Neuron (in vitro differentiated cells): ENCODE measurements around the gene BTF3.
"Not testable (repeated sequence)": the region's sequence is repeated elsewhere in the genome, so short reads cannot be mapped to it uniquely, and the experiment has no call there.

ENCODE experiments used
- H2AFZ ChIP-seq: one replicate; pipeline ENCODE4 v1.6.1; 2013; ENCODE audit warnings: low read depth, mild to moderate bottlenecking, inconsistent platforms, low read length, moderate library complexity
- H3K27me3 ChIP-seq: one replicate; pipeline ENCODE4 v1.6.1; 2013; ENCODE audit warnings: low read length; ENCODE audit not compliant: insufficient read depth
- H3K36me3 ChIP-seq: one replicate; pipeline ENCODE4 v1.6.1; 2013; ENCODE audit warnings: low read length; ENCODE audit not compliant: insufficient read depth
- H3K4me1 ChIP-seq: one replicate; pipeline ENCODE4 v1.6.1; 2013; ENCODE audit warnings: low read length; ENCODE audit not compliant: insufficient read depth
- H3K4me3 ChIP-seq: 2 replicates; pipeline ENCODE4 v1.5.1; 2013; ENCODE audit warnings: mild to moderate bottlenecking, low read length, moderate library complexity
- H3K9me3 ChIP-seq: one replicate; pipeline ENCODE4 v1.6.1; 2013; ENCODE audit warnings: low read length

BTF3 gene

GRCh38 chr5:73468638-73469037 lies 29.6 kb upstream of the BTF3 start:
- not testable (repeated sequence) for H2AFZ ChIP-seq, H3K36me3 ChIP-seq, H3K9me3 ChIP-seq, H3K4me3 ChIP-seq, H3K4me1 ChIP-seq
- H3K27me3 ChIP-seq: peaks cover 19% of the 10 kb centered on the region

GRCh38 chr5:73469878-73470277 lies 28.4 kb upstream of the BTF3 start:
- no peaks in the 10 kb centered on the region for H3K36me3 ChIP-seq
- H3K4me1 ChIP-seq: no peaks in the 10 kb centered on the region
- no peak overlapping the region for H3K4me3 ChIP-seq
- peaks cover 11% of the 10 kb centered on the region for H3K27me3 ChIP-seq
- H2AFZ ChIP-seq: no peak overlapping the region
- H3K9me3 ChIP-seq: no peaks in the 10 kb centered on the region

- no peaks in the 10 kb centered on the region for H3K9me3 ChIP-seq
- no peaks in the 10 kb centered on the region for H3K4me1 ChIP-seq
- no peaks in the 10 kb centered on the region for H3K36me3 ChIP-seq
- no peak overlapping the region for H3K4me3 ChIP-seq
- H2AFZ ChIP-seq: no peak overlapping the region
- H3K27me3 ChIP-seq: peaks cover 15% of the 10 kb centered on the region
Observed at GRCh38 chr5:73471654-73472053, 26.6 kb upstream of the BTF3 start.

DNA sequence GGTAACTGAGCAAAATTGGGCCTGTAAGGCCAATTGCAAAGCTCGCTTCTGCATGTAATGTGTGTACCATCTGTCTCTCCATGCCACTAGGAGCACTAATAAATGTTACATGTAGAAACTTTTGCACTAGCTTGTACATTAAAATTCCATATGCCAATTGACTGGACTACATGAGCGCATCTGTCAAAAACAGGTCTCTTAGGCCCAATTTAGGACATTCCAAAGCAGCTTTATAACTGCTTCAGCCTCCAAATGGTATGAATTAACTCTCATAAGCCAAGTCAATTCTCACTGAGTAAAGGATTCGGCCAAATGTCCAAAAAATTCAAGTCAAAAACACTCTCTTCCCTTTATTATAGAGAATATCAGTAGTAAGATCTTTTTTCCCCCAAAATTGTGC lies 26.1 kb upstream of the BTF3 start:
- peaks cover 15% of the 10 kb centered on the region for H3K27me3 ChIP-seq
- H3K4me3 ChIP-seq: no peak overlapping the region
- no peaks in the 10 kb centered on the region for H3K4me1 ChIP-seq
- H3K9me3 ChIP-seq: no peaks in the 10 kb centered on the region
- H2AFZ ChIP-seq: no peak overlapping the region
- H3K36me3 ChIP-seq: no peaks in the 10 kb centered on the region

GRCh38 chr5:73480500-73480899 lies 17.7 kb upstream of the BTF3 start:
- no peak overlapping the region for H3K4me3 ChIP-seq
- H3K9me3 ChIP-seq: no peaks in the 10 kb centered on the region
- H3K27me3 ChIP-seq: peaks cover 19% of the 10 kb centered on the region
- H2AFZ ChIP-seq: no peak overlapping the region
- H3K36me3 ChIP-seq: no peaks in the 10 kb centered on the region
- H3K4me1 ChIP-seq: no peaks in the 10 kb centered on the region

GRCh38 chr5:73482383-73483136 lies 15.7 kb upstream of the BTF3 start:
- Histone ChIP-seq H3K4me1 (no peaks in the 10 kb centered on the region), H2AFZ (no peak overlapping the region), H3K27me3 (peaks cover 22% of the 10 kb centered on the region), H3K4me3 (no peak overlapping the region), H3K36me3 (no peaks in the 10 kb centered on the region), H3K9me3 (no peaks in the 10 kb centered on the region)

DNA sequence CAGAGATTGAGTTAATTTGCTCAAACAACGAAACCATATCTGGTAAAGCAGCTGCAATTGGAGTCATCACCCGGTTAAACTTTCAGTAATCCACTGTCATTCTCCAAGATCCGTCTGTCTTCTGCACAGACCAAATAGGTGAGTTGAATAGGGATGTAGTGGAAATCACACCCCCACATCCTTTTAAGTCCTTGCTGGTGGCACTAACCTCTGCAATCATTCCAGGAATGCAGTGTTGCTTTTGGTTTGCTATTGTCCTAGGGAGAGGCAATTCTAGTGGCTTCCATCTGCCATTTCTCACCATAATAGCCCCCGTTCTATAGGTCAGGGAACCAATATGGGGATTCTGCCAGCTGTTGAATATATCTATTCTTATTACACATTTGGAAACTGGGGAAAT lies 14.6 kb upstream of the BTF3 start:
- Histone ChIP-seq H3K9me3 (no peaks in the 10 kb centered on the region), H2AFZ (no peak overlapping the region), H3K27me3 (peaks cover 28% of the 10 kb centered on the region), H3K4me1 (no peaks in the 10 kb centered on the region), H3K36me3 (no peaks in the 10 kb centered on the region), H3K4me3 (no peak overlapping the region)

GRCh38 chr5:73484511-73484910 lies 13.7 kb upstream of the BTF3 start:
- Histone ChIP-seq H3K9me3 (no peaks in the 10 kb centered on the region), H3K27me3 (peaks cover 28% of the 10 kb centered on the region), H2AFZ (no peak overlapping the region), H3K36me3 (no peaks in the 10 kb centered on the region), H3K4me1 (no peaks in the 10 kb centered on the region), H3K4me3 (no peak overlapping the region)

GRCh38 chr5:73485715-73486114 lies 12.5 kb upstream of the BTF3 start:
- peaks cover 28% of the 10 kb centered on the region for H3K27me3 ChIP-seq
- no peak overlapping the region for H2AFZ ChIP-seq
- H3K36me3 ChIP-seq: no peaks in the 10 kb centered on the region
- no peaks in the 10 kb centered on the region for H3K4me1 ChIP-seq
- H3K9me3 ChIP-seq: no peaks in the 10 kb centered on the region
- H3K4me3 ChIP-seq: no peak overlapping the region

GRCh38 chr5:73486119-73486899 lies 11.9 kb upstream of the BTF3 start:
- Histone ChIP-seq H3K4me1 (no peaks in the 10 kb centered on the region), H3K27me3 (peaks cover 28% of the 10 kb centered on the region)

GRCh38 chr5:73487257-73487656 lies 11.0 kb upstream of the BTF3 start:
- H2AFZ ChIP-seq, H3K4me3 ChIP-seq, H3K9me3 ChIP-seq, H3K36me3 ChIP-seq, H3K4me1 ChIP-seq: not testable (repeated sequence)
- H3K27me3 ChIP-seq: peaks cover 23% of the 10 kb centered on the region

More at GRCh38 chr5:73486119-73486899, 11.9 kb upstream of the BTF3 start:
- Histone ChIP-seq H3K36me3 (no peaks in the 10 kb centered on the region), H3K9me3 (no peaks in the 10 kb centered on the region), H2AFZ (no peak overlapping the region), H3K4me3 (no peak overlapping the region)

DNA sequence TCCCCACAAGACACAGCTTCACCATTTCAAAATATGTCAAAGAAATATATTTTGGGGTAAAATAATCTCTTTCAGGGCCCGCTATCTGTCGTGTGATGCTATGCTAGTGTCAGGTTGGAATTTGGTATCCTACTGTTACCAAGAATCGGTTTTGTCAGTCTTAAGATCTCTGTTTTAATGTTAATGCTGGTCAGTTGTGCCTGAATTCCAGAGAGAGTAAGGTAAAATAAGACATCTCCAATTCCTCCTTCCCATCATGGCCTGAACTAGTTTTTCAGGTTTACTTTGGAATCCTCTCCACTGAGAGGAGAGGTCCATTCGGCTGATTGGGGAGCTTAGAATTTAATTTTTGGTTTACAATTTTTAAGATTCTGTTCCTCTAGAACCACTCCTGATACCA lies 10.4 kb upstream of the BTF3 start:
- peaks cover 19% of the 10 kb centered on the region for H3K27me3 ChIP-seq
- H3K36me3 ChIP-seq: no peaks in the 10 kb centered on the region
- no peaks in the 10 kb centered on the region for H3K4me1 ChIP-seq
- H2AFZ ChIP-seq: no peak overlapping the region
- no peaks in the 10 kb centered on the region for H3K9me3 ChIP-seq
- H3K4me3 ChIP-seq: no peak overlapping the region

DNA sequence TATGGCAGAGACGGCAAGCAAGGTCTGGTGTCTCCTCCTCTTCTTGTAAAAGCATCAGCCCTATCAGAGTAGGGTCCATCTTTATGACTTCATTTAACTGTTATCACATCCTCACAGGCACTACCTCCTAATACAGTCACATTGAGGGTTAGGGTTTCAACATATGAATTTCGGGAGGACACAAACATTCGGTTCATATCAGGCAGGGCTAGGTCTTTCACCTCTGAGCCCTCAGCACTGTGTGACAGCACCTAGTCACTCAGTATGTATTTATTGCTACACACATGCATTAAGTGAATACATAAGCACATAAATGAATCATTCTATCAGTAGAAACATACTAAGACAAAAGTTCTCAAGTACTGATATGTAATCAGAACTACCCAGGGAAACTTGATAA lies 9.4 kb upstream of the BTF3 start:
- H3K36me3 ChIP-seq: no peaks in the 10 kb centered on the region
- no peaks in the 10 kb centered on the region for H3K9me3 ChIP-seq
- H3K27me3 ChIP-seq: peaks cover 19% of the 10 kb centered on the region
- no peak overlapping the region for H3K4me3 ChIP-seq
- H2AFZ ChIP-seq: no peak overlapping the region
- no peaks in the 10 kb centered on the region for H3K4me1 ChIP-seq
